HG02870 (cell line): ENCODE results near the gene HECW1.
"Not testable (repeated sequence)": the region's sequence is repeated elsewhere in the genome, so short reads cannot be mapped to it uniquely, and the experiment has no call there.

Experiments
- ATAC-seq: cut with Tn5 transposase; IDR thresholded peaks from one replicate; pipeline ENCODE4 v1.9.1; 2021; ENCODE audit warnings: mild to moderate bottlenecking, moderate library complexity; ENCODE audit not compliant: unreplicated experiment

Gene HECW1

DNA sequence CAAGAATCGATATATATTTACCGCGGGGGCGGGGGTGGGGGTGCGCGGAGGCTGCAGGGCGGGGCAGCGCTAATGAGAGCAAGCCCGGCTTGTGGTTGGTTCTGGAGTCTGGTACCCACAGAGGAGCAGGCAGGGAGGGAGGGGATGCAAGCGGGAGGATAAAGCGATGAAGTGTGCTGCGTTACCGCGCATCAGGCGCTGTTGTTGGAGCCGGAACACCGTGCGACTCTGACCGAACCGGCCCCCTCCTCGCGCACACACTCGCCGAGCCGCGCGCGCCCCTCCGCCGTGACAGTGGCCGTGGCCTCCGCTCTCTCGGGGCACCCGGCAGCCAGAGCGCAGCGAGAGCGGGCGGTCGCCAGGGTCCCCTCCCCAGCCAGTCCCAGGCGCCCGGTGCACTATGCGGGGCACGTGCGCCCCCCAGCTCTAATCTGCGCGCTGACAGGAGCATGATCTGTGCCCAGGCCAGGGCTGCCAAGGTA lies at the start of gene HECW1:
TSS of gene HECW1 (plus strand) at position 189 of the 482 bp plus-strand sequence. CDS start 131,259 bp downstream, outside the sequence.
- no peak for ATAC-seq

DNA sequence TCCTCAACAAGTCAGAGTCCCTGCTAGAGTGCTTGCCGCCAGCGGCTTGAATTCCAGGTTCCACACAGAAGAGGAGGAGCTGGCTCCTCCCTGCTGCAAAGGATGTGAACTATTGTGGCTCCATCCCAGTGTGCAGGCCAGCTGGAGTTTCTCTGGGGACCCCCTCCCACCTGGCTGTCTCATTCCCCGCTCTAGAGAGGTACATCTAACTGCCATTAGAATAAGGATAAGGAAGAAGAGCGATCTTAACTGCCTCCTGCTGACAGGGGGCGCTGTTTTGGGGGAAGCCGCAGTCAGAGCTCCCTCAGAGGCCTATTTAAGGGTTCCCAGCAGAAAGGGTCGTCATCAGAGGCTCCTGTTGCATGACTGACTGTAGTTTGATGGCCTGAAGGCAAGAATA lies 40.8 kb upstream of the HECW1 start:
- ATAC-seq = no peak

GRCh38 chr7:43072530-43072929 lies 39.9 kb upstream of the HECW1 start:
- peak; percentile 50 for ATAC-seq

DNA sequence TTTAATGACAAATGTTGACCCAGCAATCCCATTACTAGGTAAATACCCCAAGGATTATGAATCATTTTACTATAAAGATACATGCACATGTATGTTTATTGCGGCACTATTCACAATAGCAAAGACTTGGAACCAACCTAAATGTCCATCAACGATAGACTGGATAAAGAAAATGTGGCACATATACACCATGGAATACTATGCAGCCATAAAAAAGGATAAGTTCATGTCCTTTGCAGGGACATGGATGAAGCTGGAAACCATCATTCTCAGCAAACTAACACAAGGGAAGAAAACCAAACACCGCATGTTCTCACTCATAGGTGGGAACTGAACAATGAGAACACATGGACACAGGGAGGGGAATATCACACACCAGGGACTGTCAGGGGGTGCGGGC lies 38.6 kb upstream of the HECW1 start:
- ATAC-seq = not testable (repeated sequence)

DNA sequence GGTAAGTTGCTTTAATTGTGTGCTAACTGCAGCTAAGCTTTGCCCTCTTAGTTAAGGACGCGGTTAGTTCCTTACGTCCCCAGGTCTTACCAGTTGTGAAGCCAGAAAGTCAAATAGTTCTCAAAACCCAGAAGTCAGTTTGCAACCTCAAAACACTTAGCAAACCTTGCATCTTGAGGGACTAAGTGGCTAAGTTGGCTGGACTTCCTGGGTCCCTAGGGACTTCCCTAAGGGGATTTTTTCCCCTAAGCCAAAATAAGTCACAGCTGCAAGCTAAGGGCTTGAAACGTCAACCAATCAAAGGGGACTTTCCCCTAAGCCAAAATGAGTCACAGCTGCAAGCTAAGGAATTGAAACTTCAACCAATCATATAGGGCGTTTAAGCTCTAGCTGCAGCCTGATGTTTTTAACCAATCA lies 36.2 kb upstream of the HECW1 start:
- ATAC-seq = peak; percentile 52

DNA sequence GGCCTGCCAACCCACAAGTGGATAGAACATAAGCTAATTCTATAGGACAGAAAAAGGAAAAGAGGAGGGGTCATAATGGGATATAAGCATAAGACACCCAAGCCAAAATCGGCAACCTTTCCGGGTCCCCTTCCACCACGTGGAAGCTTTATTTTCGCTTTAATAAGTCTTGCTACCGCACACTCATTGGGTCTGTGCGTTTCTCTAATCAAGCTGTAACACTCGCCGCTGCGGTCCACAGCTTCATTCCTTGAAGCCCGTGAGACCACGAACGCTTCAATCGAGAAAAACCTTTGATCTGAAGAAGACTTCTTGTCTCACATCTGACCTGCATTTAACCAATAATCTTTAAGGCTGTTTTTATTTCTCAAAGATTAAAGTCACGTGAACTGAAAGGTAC lies 35.8 kb upstream of the HECW1 start:
- ATAC-seq = no peak

- ATAC-seq = no peak
Observed at GRCh38 chr7:43077285-43077684, 35.2 kb upstream of the HECW1 start.

DNA sequence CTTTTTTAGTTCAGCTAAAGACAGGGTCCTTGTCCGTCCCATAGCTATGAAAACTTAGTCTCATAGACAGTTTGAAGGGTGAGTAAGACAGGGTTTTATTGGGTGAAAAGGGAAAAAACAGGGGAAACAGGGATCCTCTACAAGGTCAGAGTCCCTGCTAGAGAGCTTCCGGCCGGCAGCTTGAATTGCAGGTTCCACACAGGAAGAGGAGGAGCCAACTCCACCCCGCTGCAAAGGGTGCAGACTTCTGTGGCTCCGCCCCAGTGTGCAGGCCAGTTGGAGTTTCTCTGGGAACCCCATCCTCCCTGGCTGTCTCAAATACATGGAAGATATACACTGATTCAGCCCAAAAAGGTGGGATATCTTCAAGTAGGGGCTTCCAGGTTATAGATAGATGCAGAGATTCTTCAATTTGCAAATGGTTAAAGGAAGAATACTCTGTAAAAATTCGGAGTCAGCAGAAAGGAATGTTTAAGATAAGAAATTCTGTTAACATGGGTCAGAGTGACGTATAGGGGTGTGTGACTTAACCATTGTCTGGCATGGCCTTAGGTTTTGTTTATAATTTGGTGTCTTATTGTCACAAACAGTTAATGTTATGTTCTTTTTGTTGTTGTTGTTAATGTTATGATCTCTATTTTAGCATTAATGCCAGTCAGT lies 34.6 kb upstream of the HECW1 start:
- ATAC-seq = no peak

DNA sequence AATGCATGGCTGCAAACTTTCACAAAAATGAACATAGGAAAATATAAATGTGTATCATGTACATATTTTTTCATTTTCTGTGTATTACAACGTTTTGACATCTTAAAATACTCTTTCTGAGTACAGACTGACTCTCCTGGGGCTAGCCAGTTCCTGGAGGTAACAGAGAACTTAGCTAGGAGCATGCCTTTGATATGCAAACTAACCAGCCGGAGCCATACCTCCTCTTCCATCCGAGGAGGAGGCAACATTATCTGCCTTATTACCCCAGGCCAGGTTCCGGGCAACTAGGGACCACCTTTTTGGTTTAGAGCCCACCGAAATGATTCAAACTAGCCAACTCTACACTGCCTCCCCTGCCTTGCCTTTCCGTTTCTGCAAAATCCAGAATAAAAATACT lies 33.7 kb upstream of the HECW1 start:
- ATAC-seq = no peak

DNA sequence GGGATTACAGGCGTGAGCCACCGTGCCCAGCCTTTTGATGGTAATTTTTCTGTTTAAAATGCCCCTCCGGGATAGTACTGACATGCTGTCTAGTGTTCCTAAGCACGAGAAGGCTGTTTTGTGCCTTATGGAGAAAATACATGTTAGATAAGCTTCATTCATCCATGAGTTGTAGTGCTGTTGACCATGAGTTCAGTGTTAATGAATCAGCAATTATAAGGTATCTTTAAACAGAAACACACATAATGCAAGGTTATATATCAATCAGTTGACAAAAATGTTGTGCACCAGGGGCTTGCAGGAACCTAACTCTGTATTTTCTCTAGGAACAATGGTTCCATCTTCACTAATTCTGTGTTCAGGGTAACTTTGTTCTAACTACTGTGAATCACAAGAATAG lies 30.8 kb upstream of the HECW1 start:
- no peak for ATAC-seq

DNA sequence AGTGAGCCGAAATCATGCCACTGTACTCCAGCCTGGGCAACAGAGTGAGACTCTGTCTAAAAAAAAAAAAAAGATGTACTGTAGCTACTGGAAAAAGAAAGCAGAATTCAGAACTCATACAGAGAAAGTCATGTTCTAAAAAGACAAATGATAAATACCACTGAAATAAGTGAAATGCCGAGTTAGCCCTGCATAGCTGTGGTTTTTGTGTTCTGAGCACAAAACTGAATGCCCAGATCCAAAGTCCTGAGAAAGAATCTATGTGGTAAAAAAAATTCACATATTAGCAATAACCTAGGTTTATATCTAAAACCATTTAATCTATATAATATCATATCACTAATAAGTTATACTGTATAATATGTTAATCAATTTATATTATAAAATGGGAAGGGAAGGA lies 29.3 kb upstream of the HECW1 start:
- no peak for ATAC-seq

DNA sequence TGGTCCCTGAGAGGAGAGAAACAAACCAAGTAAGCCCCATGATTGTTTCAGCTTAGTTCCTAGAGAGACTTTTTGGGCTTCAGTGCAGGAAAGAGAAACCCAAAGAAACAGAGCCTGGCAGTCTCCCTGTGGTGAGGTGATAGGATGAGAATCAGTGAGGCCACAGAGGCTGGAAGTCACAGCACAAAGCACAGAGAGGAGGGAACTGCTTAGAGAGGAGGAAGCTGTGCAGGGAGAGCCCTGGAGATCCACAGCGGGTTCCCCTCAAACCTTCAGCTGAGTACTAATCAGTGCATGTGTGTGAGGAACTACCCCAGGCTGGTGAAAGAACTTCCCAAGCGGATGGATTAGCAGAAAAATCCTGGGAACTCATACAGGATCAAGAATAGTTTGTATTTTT lies 27.4 kb upstream of the HECW1 start:
- ATAC-seq = no peak

DNA sequence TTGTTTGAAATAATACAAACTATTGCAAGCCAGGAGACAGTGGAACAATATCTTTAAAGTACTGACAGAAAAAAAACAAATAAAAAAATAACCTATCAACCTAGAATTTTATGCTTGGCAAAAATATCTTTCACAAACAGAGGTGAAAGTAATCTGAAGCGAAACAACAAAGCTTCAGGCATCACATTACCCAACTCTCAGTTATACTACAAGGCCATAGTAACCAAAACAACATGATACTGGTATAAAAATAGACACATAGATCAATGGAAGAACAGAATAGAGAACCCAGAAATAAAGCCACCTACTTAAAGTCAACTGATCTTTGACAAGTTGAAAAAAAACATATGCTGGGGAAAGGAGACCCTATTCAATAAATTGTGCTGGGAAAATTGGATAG lies 26.5 kb upstream of the HECW1 start:
- no peak for ATAC-seq

GRCh38 chr7:43092819-43093218 lies 19.6 kb upstream of the HECW1 start:
- no peak for ATAC-seq

- no peak for ATAC-seq
Observed at GRCh38 chr7:43096875-43097274, 15.6 kb upstream of the HECW1 start.

DNA sequence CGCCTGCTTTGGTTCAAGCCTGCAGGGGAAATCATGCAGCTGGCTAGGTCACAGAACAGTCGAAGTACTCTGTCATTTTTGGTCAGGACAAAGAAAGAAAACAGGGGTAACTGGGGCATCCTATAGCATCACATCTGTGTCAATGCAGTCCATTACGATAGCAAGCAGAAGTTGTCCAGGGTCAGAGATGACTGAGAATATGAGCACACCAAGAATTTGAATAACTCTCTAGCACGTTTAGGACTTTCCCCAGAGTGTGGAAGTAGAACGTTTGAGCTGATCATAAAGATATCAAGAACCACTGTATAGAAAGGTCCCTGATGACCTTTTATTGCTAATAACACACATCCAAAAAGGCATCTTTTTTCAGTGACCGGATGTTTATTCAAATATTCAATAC lies 12.7 kb upstream of the HECW1 start:
- no peak for ATAC-seq

DNA sequence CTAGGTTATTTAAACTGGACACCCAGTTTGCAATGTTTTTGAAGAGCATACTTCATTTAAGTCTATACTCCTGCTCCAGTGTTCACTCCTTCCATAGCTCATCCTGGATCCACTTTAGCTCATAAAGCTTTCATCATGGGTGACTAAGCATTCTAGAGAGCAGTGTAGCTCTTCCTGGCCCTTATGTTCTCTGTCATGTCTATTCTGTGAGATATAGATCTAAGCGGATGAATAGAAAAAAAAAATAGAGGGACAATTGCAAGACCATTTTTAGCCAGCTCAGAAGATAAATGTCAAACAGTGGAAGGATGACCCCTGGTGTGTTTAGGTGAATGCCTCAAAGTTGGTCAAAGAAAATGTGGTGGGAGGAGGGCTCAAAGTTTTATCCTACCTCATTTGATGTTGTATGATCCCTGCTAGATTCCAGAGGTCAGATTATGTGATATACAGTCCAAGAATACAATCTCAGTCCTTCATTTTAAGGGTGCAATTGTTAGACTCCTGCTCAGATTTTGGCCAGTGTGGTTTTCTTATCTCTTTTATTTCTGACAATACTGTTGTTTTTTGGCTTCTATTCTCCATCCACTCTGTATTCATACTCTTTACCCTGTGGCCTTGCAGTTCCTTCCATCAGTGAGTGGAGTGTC lies 7.5 kb upstream of the HECW1 start:
- no peak for ATAC-seq

DNA sequence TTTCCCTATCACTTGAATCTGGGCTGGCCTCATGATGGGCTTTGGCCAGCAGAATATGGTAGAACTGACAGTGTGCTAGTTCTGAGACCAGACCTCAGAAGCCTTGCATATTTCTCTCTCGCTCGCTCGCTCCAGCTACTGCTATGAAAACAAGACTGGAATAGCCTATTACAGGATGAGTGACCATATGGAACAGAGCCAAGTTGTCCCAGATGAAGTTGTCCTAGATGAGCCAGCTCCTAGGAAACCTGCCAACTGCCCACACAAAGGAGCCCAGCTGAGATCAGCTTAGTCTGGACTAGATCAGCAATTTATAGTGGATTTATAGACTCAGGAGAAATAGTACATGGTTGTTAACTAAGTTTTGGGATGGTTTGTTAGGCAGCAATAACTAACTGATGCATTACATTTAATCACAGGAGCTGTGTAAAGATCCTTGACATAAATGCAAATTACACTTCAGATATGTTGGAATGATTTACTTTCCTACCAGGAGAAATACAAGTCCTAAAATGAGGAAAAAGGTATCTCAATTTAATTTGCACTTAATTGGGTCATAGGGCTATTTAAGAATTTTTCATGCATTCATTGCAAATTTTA lies 6.8 kb upstream of the HECW1 start:
- ATAC-seq = no peak

GRCh38 chr7:43108255-43109011 lies 4.0 kb upstream of the HECW1 start:
- peak; percentile 99 for ATAC-seq

GRCh38 chr7:43110791-43111535 lies 1.5 kb upstream of the HECW1 start:
- ATAC-seq = no peak
